WTC11 (cell line): ENCODE results near the gene SDHA. TPM values are rescaled to one million over a fixed set of nuclear protein-coding genes. Genes with fewer than 3 reads are reported as not detected.

ENCODE experiments used
- ATAC-seq: fragments of 200-7000 bp; cut with Tn5 transposase; 2 replicates; pipeline ENCODE4 v1.10.0; 2021; ENCODE audit warnings: mild to moderate bottlenecking, moderate library complexity
- CTCF ChIA-PET: fragments of 300-600 bp; sonication (Branson Sonifier 250); formaldehyde crosslinking; loops from one replicate; lab custom pipeline; 2021; ENCODE audit warnings: antibody characterized with exemption; lab: Charles Lee
- POLR2A ChIA-PET: fragments of 350-600 bp; sonication (Branson Sonifier 250); formaldehyde crosslinking; loops from one replicate; lab custom pipeline; 2021; ENCODE audit warnings: antibody characterized with exemption; lab: Charles Lee
- DNase-seq: peaks from one replicate; pipeline ENCODE4 v3.0.0; 2021; ENCODE audit warnings: low spot score
- H3K27ac Mint-ChIP-seq: 2 replicates; pipeline ENCODE4 v1.8.0; 2021; ENCODE audit warnings: mixed read lengths
- H3K27me3 Mint-ChIP-seq: 2 replicates; pipeline ENCODE4 v1.8.0; 2021; ENCODE audit warnings: low read depth, mild to moderate bottlenecking, moderate library complexity, mixed read lengths
- H3K36me3 Mint-ChIP-seq: 2 replicates; pipeline ENCODE4 v1.8.0; 2021; ENCODE audit warnings: mixed read lengths
- H3K4me1 Mint-ChIP-seq: 2 replicates; pipeline ENCODE4 v1.8.0; 2022; ENCODE audit warnings: mixed read lengths
- H3K4me3 Mint-ChIP-seq: 2 replicates; pipeline ENCODE4 v1.8.0; 2021; ENCODE audit warnings: mild to moderate bottlenecking, moderate library complexity, mixed read lengths
- H3K9me3 Mint-ChIP-seq: 2 replicates; pipeline ENCODE4 v1.8.0; 2021; ENCODE audit warnings: mixed read lengths
- E2F1 ChIP-seq: sonication (generic); formaldehyde crosslinking; IDR thresholded peaks from 2 replicates; pipeline ENCODE4 v1.8.0; 2022; ENCODE audit warnings: mild to moderate bottlenecking, missing genetic modification reagents
- EMX1 ChIP-seq: fragments of 250-450 bp; sonication (Bioruptor Pico); IDR thresholded peaks from 2 replicates; pipeline ENCODE4 v1.8.0; 2021; ENCODE audit warnings: mild to moderate bottlenecking
- ETV6 ChIP-seq: sonication (generic); formaldehyde crosslinking; IDR thresholded peaks from 2 replicates; pipeline ENCODE4 v1.8.1; 2022; ENCODE audit warnings: mild to moderate bottlenecking, missing genetic modification reagents
- FOXJ3 ChIP-seq: sonication (generic); formaldehyde crosslinking; IDR thresholded peaks from 2 replicates; pipeline ENCODE4 v1.9.0; 2021; ENCODE audit warnings: missing genetic modification reagents, mild to moderate bottlenecking, borderline replicate concordance
- FOXP1 ChIP-seq: sonication (generic); formaldehyde crosslinking; IDR thresholded peaks from 2 replicates; pipeline ENCODE4 v1.8.0; 2022; ENCODE audit warnings: missing genetic modification reagents, mild to moderate bottlenecking, moderate library complexity, borderline replicate concordance
- MYBL2 ChIP-seq: sonication (generic); formaldehyde crosslinking; IDR thresholded peaks from 2 replicates; pipeline ENCODE4 v1.8.1; 2023; ENCODE audit warnings: mild to moderate bottlenecking, moderate library complexity, missing genetic modification reagents
- NR2C2 ChIP-seq: sonication (generic); formaldehyde crosslinking; IDR thresholded peaks from 2 replicates; pipeline ENCODE4 v1.8.0; 2022; ENCODE audit warnings: mild to moderate bottlenecking, missing genetic modification reagents
- NR3C1 ChIP-seq: sonication (generic); formaldehyde crosslinking; conservative IDR thresholded peaks from 2 replicates; pipeline ENCODE4 v1.8.1; 2023; ENCODE audit warnings: low read depth, mild to moderate bottlenecking, missing genetic modification reagents
- OVOL2 ChIP-seq: fragments of 250-450 bp; sonication (Bioruptor Pico); IDR thresholded peaks from 2 replicates; pipeline ENCODE4 v1.9.0; 2021; ENCODE audit warnings: mild to moderate bottlenecking, borderline replicate concordance
- PRRX2 ChIP-seq: fragments of 250-450 bp; sonication (Bioruptor Pico); IDR thresholded peaks from 2 replicates; pipeline ENCODE4 v1.8.0; 2021; ENCODE audit warnings: mild to moderate bottlenecking
- SMAD4 ChIP-seq: sonication (generic); formaldehyde crosslinking; IDR thresholded peaks from 2 replicates; pipeline ENCODE4 v1.8.0; 2022; ENCODE audit warnings: mild to moderate bottlenecking, missing genetic modification reagents
- TEAD1 ChIP-seq: sonication (generic); formaldehyde crosslinking; IDR thresholded peaks from 2 replicates; pipeline ENCODE4 v1.8.0; 2022; ENCODE audit warnings: mild to moderate bottlenecking, missing genetic modification reagents
- TP53 ChIP-seq: sonication (generic); formaldehyde crosslinking; IDR thresholded peaks from 2 replicates; pipeline ENCODE4 v1.8.1; 2023; ENCODE audit warnings: mild to moderate bottlenecking, missing genetic modification reagents
- ZBTB21 ChIP-seq: sonication (generic); formaldehyde crosslinking; IDR thresholded peaks from 2 replicates; pipeline ENCODE4 v1.8.1; 2023; ENCODE audit warnings: mild to moderate bottlenecking, missing genetic modification reagents, borderline replicate concordance
- ZBTB43 ChIP-seq: sonication (generic); formaldehyde crosslinking; IDR thresholded peaks from 2 replicates; pipeline ENCODE4 v1.8.1; 2023; ENCODE audit warnings: mild to moderate bottlenecking, missing genetic modification reagents
- ZNF121 ChIP-seq: sonication (generic); formaldehyde crosslinking; IDR thresholded peaks from 2 replicates; pipeline ENCODE4 v1.8.0; 2023; ENCODE audit warnings: missing genetic modification reagents
- ZNF219 ChIP-seq: sonication (generic); formaldehyde crosslinking; IDR thresholded peaks from 2 replicates; pipeline ENCODE4 v1.8.0; 2023; ENCODE audit warnings: missing genetic modification reagents, mild to moderate bottlenecking, borderline replicate concordance
- total RNA-seq: library from RNA; stranded (reverse); gene quantifications from 3 replicates; pipeline ENCODE4 v1.2.3, GENCODE V29; 2021
- TF ChIP-seq, protein P1 (sequence below): sonication (generic); formaldehyde crosslinking; IDR thresholded peaks from 2 replicates; pipeline ENCODE4 v1.8.1; 2022; ENCODE audit warnings: mild to moderate bottlenecking, missing genetic modification reagents, moderate library complexity, borderline replicate concordance
- TF ChIP-seq, protein P2 (sequence below): sonication (generic); formaldehyde crosslinking; IDR thresholded peaks from 2 replicates; pipeline ENCODE4 v1.8.1; 2023; ENCODE audit warnings: mild to moderate bottlenecking, missing genetic modification reagents, moderate library complexity
- TF ChIP-seq, protein P3 (sequence below): sonication (generic); formaldehyde crosslinking; IDR thresholded peaks from 2 replicates; pipeline ENCODE4 v1.8.1; 2022; ENCODE audit warnings: mild to moderate bottlenecking, moderate library complexity, missing genetic modification reagents
- TF ChIP-seq, protein P4 (sequence below): sonication (generic); formaldehyde crosslinking; IDR thresholded peaks from 2 replicates; pipeline ENCODE4 v1.8.0; 2022; ENCODE audit warnings: mild to moderate bottlenecking, missing genetic modification reagents
- TF ChIP-seq, protein P5 (sequence below): sonication (generic); formaldehyde crosslinking; IDR thresholded peaks from 2 replicates; pipeline ENCODE4 v1.8.0; 2022; ENCODE audit warnings: missing genetic modification reagents
- TF ChIP-seq, protein P6 (sequence below): sonication (generic); formaldehyde crosslinking; conservative IDR thresholded peaks from 2 replicates; pipeline ENCODE4 v1.8.1; 2023; ENCODE audit warnings: mild to moderate bottlenecking, low read depth, missing genetic modification reagents, moderate library complexity

SDHA gene
- total RNA-seq, 1 experiment from 2014 or later, result 145 TPM

GRCh38 chr5:174291-174600, 43.9 kb upstream of the SDHA start (continued):
- TF ChIP-seq ZBTB43 (CRISPR knock-in tag), result no peak
- no peak for TF ChIP-seq NR3C1 (CRISPR knock-in tag)
- TF ChIP-seq SMAD4 (CRISPR knock-in tag), result no peak
- TF ChIP-seq, protein P1, sequence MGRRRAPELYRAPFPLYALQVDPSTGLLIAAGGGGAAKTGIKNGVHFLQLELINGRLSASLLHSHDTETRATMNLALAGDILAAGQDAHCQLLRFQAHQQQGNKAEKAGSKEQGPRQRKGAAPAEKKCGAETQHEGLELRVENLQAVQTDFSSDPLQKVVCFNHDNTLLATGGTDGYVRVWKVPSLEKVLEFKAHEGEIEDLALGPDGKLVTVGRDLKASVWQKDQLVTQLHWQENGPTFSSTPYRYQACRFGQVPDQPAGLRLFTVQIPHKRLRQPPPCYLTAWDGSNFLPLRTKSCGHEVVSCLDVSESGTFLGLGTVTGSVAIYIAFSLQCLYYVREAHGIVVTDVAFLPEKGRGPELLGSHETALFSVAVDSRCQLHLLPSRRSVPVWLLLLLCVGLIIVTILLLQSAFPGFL (CRISPR knock-in tag), result no peak
- no peak for TF ChIP-seq FOXJ3
- no peak for TF ChIP-seq EMX1 (CRISPR knock-in tag)

DNA sequence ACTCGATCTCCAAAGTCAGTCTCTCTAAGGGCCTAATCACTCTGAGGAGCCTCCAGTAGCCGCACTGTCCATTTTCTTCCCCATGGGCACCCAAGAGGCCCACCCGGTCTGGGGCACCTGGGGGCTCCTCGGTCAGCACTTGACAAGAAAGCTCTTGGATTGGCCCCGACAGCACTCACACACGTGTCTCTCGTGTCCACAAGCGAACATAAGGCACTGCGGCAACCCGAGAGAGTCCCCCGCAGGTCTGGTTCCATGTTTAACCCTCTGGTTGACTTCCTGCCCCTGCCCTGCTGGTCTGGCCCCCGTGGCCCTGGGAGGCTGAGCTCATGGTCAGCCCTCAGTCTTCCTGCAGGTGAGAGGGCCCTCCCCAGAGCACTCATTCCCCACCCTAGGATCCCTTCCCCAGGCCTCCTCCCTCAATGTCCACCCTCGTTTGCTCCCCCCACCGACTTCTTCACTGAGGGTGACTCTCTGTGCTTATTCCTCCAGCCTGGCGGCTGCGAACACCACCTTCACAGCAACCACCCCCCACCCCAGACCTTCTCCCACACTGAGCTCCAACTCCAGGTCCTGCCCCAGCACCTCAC, 43.1 kb upstream of the SDHA start:
- POLR2A ChIA-PET, result interaction anchor here (0.5 kb wide), 1 partner anchor 35 kb away, joined by 3 read pairs; no protein-coding TSS in a partner anchor
- Mint-ChIP-seq H3K27ac (no peak overlapping the region), H3K9me3 (no peaks in the 10 kb centered on the region), H3K4me3 (no peak overlapping the region), H3K27me3 (no peaks in the 10 kb centered on the region), H3K36me3 (peaks cover 17% of the 10 kb centered on the region), H3K4me1 (peaks cover 4% of the 10 kb centered on the region)
- DNase-seq, result no peak
- no peak for ATAC-seq
- CTCF ChIA-PET, result no interaction called here
- TF ChIP-seq, protein P2, sequence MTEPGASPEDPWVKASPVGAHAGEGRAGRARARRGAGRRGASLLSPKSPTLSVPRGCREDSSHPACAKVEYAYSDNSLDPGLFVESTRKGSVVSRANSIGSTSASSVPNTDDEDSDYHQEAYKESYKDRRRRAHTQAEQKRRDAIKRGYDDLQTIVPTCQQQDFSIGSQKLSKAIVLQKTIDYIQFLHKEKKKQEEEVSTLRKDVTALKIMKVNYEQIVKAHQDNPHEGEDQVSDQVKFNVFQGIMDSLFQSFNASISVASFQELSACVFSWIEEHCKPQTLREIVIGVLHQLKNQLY, result no peak
- TF ChIP-seq TP53 (no peak), OVOL2 (CRISPR knock-in tag) (no peak), ZNF219 (CRISPR knock-in tag) (no peak), PRRX2 (CRISPR knock-in tag) (no peak), E2F1 (CRISPR knock-in tag) (no peak), ZBTB21 (no peak), FOXP1 (CRISPR knock-in tag) (no peak), NR2C2 (CRISPR knock-in tag) (no peak), ZNF121 (CRISPR knock-in tag) (no peak), TEAD1 (no peak), ETV6 (CRISPR knock-in tag) (no peak), MYBL2 (CRISPR knock-in tag) (no peak)
- TF ChIP-seq, protein P3, sequence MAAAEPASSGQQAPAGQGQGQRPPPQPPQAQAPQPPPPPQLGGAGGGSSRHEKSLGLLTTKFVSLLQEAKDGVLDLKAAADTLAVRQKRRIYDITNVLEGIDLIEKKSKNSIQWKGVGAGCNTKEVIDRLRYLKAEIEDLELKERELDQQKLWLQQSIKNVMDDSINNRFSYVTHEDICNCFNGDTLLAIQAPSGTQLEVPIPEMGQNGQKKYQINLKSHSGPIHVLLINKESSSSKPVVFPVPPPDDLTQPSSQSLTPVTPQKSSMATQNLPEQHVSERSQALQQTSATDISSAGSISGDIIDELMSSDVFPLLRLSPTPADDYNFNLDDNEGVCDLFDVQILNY, result no peak
- TF ChIP-seq, protein P4, sequence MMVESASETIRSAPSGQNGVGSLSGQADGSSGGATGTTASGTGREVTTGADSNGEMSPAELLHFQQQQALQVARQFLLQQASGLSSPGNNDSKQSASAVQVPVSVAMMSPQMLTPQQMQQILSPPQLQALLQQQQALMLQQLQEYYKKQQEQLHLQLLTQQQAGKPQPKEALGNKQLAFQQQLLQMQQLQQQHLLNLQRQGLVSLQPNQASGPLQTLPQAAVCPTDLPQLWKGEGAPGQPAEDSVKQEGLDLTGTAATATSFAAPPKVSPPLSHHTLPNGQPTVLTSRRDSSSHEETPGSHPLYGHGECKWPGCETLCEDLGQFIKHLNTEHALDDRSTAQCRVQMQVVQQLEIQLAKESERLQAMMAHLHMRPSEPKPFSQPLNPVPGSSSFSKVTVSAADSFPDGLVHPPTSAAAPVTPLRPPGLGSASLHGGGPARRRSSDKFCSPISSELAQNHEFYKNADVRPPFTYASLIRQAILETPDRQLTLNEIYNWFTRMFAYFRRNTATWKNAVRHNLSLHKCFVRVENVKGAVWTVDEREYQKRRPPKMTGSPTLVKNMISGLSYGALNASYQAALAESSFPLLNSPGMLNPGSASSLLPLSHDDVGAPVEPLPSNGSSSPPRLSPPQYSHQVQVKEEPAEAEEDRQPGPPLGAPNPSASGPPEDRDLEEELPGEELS, result no peak
- TF ChIP-seq, protein P5, sequence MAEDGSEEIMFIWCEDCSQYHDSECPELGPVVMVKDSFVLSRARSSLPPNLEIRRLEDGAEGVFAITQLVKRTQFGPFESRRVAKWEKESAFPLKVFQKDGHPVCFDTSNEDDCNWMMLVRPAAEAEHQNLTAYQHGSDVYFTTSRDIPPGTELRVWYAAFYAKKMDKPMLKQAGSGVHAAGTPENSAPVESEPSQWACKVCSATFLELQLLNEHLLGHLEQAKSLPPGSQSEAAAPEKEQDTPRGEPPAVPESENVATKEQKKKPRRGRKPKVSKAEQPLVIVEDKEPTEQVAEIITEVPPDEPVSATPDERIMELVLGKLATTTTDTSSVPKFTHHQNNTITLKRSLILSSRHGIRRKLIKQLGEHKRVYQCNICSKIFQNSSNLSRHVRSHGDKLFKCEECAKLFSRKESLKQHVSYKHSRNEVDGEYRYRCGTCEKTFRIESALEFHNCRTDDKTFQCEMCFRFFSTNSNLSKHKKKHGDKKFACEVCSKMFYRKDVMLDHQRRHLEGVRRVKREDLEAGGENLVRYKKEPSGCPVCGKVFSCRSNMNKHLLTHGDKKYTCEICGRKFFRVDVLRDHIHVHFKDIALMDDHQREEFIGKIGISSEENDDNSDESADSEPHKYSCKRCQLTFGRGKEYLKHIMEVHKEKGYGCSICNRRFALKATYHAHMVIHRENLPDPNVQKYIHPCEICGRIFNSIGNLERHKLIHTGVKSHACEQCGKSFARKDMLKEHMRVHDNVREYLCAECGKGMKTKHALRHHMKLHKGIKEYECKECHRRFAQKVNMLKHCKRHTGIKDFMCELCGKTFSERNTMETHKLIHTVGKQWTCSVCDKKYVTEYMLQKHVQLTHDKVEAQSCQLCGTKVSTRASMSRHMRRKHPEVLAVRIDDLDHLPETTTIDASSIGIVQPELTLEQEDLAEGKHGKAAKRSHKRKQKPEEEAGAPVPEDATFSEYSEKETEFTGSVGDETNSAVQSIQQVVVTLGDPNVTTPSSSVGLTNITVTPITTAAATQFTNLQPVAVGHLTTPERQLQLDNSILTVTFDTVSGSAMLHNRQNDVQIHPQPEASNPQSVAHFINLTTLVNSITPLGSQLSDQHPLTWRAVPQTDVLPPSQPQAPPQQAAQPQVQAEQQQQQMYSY (CRISPR knock-in tag), result no peak
- TF ChIP-seq, protein P6, sequence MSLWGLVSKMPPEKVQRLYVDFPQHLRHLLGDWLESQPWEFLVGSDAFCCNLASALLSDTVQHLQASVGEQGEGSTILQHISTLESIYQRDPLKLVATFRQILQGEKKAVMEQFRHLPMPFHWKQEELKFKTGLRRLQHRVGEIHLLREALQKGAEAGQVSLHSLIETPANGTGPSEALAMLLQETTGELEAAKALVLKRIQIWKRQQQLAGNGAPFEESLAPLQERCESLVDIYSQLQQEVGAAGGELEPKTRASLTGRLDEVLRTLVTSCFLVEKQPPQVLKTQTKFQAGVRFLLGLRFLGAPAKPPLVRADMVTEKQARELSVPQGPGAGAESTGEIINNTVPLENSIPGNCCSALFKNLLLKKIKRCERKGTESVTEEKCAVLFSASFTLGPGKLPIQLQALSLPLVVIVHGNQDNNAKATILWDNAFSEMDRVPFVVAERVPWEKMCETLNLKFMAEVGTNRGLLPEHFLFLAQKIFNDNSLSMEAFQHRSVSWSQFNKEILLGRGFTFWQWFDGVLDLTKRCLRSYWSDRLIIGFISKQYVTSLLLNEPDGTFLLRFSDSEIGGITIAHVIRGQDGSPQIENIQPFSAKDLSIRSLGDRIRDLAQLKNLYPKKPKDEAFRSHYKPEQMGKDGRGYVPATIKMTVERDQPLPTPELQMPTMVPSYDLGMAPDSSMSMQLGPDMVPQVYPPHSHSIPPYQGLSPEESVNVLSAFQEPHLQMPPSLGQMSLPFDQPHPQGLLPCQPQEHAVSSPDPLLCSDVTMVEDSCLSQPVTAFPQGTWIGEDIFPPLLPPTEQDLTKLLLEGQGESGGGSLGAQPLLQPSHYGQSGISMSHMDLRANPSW, result no peak
